Karpas-422 (cell line): ENCODE data around the gene SCART1. TPM values are rescaled to one million over a fixed set of nuclear protein-coding genes. Genes with fewer than 3 reads are reported as not detected.

Experiments
- DNase-seq: peaks from one replicate; pipeline ENCODE4 v3.0.0-alpha.2; 2015
- H2AFZ ChIP-seq: fragments of 200-600 bp; sonication (generic); 2 replicates; pipeline ENCODE4 v1.6.1; 2014; ENCODE audit warnings: antibody characterized with exemption, low read length, mixed read lengths
- H3K27ac ChIP-seq: fragments of 200-600 bp; sonication (generic); 2 replicates; pipeline ENCODE4 v1.5.1; 2014; ENCODE audit warnings: mild to moderate bottlenecking, low read length, moderate library complexity
- H3K27me3 ChIP-seq: fragments of 200-600 bp; sonication (generic); 2 replicates; pipeline ENCODE4 v1.6.1; 2014; ENCODE audit warnings: low read length, mixed read lengths
- H3K36me3 ChIP-seq: fragments of 200-600 bp; sonication (generic); 2 replicates; pipeline ENCODE4 v1.6.1; 2014; ENCODE audit warnings: low read length, mixed read lengths; ENCODE audit not compliant: insufficient read depth
- H3K4me1 ChIP-seq: fragments of 200-600 bp; sonication (generic); 2 replicates; pipeline ENCODE4 v1.6.1; 2014; ENCODE audit warnings: mild to moderate bottlenecking, low read length, mixed read lengths
- H3K4me2 ChIP-seq: fragments of 200-600 bp; sonication (generic); 2 replicates; pipeline ENCODE4 v1.6.1; 2014; ENCODE audit warnings: low read length, low read depth, mild to moderate bottlenecking; ENCODE audit not compliant: poor library complexity, severe bottlenecking
- H3K4me3 ChIP-seq: fragments of 200-600 bp; sonication (generic); 2 replicates; pipeline ENCODE4 v1.5.1; 2014; ENCODE audit warnings: mild to moderate bottlenecking, antibody characterized with exemption, low read length, mixed read lengths
- H3K79me2 ChIP-seq: fragments of 200-600 bp; sonication (generic); 2 replicates; pipeline ENCODE4 v1.6.1; 2014; ENCODE audit warnings: mild to moderate bottlenecking, low read length, mixed read lengths
- H3K9ac ChIP-seq: fragments of 200-600 bp; sonication (generic); 2 replicates; pipeline ENCODE4 v1.6.0; 2014; ENCODE audit warnings: low read length
- H3K9me2 ChIP-seq: fragments of 200-600 bp; sonication (generic), shearing (Covaris generic); replicated peaks from 2 replicates; pipeline ENCODE4 v1.6.0; 2014; ENCODE audit warnings: mild to moderate bottlenecking, low read length, moderate library complexity; ENCODE audit not compliant: insufficient read depth
- H3K9me3 ChIP-seq: fragments of 300-700, 200-600 bp; sonication (generic); 2 replicates; pipeline ENCODE4 v1.6.1; 2014; ENCODE audit warnings: low read length, mixed read lengths
- H4K20me1 ChIP-seq: fragments of 200-600 bp; sonication (generic); 2 replicates; pipeline ENCODE4 v1.6.1; 2014; ENCODE audit warnings: mild to moderate bottlenecking, antibody characterized with exemption, low read length, low read depth; ENCODE audit not compliant: insufficient read depth
- total RNA-seq: library from RNA; depleted of rRNA; stranded (reverse); fragments of >200 nt; shearing (Covaris generic); gene quantifications from 2 replicates; pipeline ENCODE4 v1.2.3, GENCODE V29; 2014; ENCODE audit warnings: low replicate concordance

SCART1 gene
- total RNA-seq, 1 experiment from 2014 or later = 7.0 TPM

DNA sequence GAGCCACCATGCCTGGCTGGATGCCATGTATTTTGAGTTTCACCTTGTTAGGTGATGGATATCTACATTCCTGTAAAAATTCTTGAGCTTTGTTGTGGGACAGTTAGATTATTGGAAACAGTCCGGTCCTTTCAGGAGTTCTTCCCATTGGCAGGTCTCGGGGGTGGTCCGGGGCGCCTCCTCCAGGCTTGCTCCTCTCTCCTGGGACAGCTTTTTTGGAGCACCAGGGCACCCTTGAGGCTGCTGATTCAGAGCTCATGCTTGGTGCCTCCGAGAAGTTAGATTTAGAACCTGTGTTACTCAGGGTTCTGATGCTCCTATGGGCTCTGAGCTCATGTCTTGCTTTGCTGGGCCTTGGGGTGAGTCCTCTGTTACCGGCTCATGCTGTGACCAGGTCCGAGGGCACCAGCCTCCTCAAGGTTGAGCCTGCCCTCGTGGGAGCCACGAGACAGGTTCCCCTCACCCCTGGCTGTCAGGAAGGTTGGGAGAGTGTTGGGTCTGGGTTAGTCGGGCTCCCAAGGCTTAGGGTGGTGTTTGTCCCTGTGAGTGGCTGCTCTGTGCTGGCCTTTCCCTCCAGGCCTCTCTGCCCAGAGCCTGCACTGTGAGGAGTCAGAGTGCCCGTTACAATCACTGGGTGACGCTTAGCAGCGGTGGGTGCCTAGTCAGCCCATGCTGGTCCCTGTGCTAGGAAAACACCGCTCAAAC, 35.3 kb upstream of the SCART1 start:
- Histone ChIP-seq H3K27ac (no peak overlapping the region), H3K9ac (no peak overlapping the region), H3K36me3 (peaks cover 50% of the 10 kb centered on the region), H2AFZ (no peak overlapping the region), H3K4me2 (no peak overlapping the region), H4K20me1 (no peaks in the 10 kb centered on the region), H3K9me3 (no peaks in the 10 kb centered on the region; the same call in 1 of the 2 replicates), H3K79me2 (peaks cover 6% of the 10 kb centered on the region), H3K27me3 (no peaks in the 10 kb centered on the region), H3K9me2 (no peaks in the 10 kb centered on the region), H3K4me1 (no peaks in the 10 kb centered on the region), H3K4me3 (no peak overlapping the region)
- no peak for DNase-seq

DNA sequence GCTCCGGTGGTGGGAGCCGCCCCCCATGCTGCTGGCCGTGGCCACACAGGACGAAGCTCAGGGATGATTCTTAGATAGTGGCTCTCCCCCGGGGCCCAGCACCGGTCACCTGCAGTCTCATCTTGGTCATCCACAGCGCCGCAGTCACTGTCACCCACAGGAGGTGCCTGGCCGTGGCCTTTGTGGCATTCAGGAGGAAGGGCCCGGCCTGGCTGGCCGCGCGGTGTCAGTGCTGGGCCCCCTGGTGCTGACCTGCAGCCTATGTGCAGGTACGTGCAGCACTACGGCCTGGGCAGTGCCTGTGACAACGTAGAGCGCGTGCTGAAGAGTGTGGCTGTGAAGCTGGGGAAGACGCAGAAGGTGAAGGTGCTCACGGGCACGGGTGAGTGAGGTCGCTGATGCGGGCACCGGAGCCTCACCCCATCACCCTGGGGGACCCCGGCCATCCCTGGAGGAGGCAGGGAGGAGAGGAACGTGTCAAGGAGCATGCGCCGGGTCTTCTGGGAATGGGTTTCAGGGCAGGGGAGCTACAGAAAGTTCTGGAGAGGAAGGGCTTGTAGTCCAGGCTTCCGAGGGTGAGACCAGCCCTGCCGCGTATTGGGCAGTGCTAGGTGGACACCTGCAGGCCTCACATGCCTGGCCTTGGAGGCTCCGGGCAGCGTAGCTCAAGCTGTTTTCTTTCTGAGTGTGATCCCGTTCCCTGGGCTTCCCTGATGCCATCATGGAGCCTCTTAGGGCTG, 34.4 kb upstream of the SCART1 start:
- H3K4me1 ChIP-seq = no peaks in the 10 kb centered on the region
- no peak for DNase-seq

DNA sequence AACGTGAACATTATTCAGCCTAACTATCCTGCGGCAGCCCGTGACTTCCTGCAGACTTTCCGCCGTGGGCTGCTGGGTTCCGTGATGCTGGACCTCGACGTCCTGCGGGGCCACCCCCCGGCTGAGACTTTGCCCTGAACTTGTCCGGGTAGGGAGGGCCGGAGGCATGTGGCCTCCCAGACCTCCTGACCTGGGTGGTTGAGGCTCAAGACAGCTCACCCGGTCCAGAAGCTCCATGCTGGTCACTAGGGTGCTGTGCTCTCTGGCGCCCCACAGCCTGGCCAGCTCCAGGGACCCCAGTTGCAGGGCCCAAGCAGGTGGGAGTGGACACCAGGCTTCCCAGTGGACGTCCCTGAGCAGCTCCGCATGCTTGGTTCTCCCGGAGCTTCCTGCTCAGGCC, 33.7 kb upstream of the SCART1 start:
- H4K20me1 ChIP-seq = no peaks in the 10 kb centered on the region
- no peaks in the 10 kb centered on the region for H3K9me2 ChIP-seq
- no peak for DNase-seq
- no peak overlapping the region for H3K4me3 ChIP-seq
- H3K79me2 ChIP-seq = peaks cover 4% of the 10 kb centered on the region; the same call in 1 of the 2 replicates
- H3K4me2 ChIP-seq = no peak overlapping the region
- H3K36me3 ChIP-seq = peaks cover 46% of the 10 kb centered on the region
- H3K9me3 ChIP-seq = no peaks in the 10 kb centered on the region; the same call in 1 of the 2 replicates
- no peaks in the 10 kb centered on the region for H3K27me3 ChIP-seq
- no peak overlapping the region for H2AFZ ChIP-seq
- no peak overlapping the region for H3K27ac ChIP-seq
- H3K9ac ChIP-seq = no peak overlapping the region
- H3K4me1 ChIP-seq = no peaks in the 10 kb centered on the region

More for the DNA sequence above, 34.4 kb upstream of the SCART1 start:
- Histone ChIP-seq H3K9me3 (no peaks in the 10 kb centered on the region; the same call in 1 of the 2 replicates), H3K4me2 (no peak overlapping the region), H3K9me2 (no peaks in the 10 kb centered on the region), H4K20me1 (no peaks in the 10 kb centered on the region), H3K27ac (no peak overlapping the region), H3K27me3 (no peaks in the 10 kb centered on the region), H2AFZ (no peak overlapping the region), H3K79me2 (peaks cover 4% of the 10 kb centered on the region; the same call in 1 of the 2 replicates), H3K4me3 (no peak overlapping the region), H3K9ac (no peak overlapping the region), H3K36me3 (peaks cover 46% of the 10 kb centered on the region)

DNA sequence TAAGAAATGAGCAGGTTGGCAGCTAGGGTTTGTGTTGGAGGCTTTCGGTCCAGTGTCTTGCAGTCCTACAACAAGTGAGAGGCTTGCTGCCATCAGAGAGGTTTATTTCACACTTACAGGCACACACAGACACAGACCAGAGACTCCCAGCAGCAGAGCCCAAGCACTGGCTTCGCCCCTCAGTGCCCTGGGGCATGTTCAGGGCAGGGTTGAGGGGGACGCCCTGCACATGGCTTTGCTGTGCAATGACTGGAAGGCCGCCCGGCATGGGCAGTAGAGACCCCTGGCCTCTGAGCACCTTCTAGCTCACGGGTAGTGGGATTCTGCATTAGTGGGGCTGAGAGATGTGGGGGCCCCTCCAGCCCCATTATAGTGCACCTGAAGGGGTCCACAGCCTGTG, 33.2 kb upstream of the SCART1 start:
- H3K4me2 ChIP-seq = no peak overlapping the region
- no peaks in the 10 kb centered on the region; the same call in 1 of the 2 replicates for H3K9me3 ChIP-seq
- no peaks in the 10 kb centered on the region for H3K79me2 ChIP-seq
- no peak overlapping the region for H3K9ac ChIP-seq
- H3K27me3 ChIP-seq = no peaks in the 10 kb centered on the region
- no peak overlapping the region for H2AFZ ChIP-seq
- H3K4me3 ChIP-seq = no peak overlapping the region
- H3K27ac ChIP-seq = no peak overlapping the region
- H3K36me3 ChIP-seq = peaks cover 40% of the 10 kb centered on the region
- no peak for DNase-seq
- no peaks in the 10 kb centered on the region for H4K20me1 ChIP-seq
- H3K4me1 ChIP-seq = no peaks in the 10 kb centered on the region
- no peaks in the 10 kb centered on the region for H3K9me2 ChIP-seq

DNA sequence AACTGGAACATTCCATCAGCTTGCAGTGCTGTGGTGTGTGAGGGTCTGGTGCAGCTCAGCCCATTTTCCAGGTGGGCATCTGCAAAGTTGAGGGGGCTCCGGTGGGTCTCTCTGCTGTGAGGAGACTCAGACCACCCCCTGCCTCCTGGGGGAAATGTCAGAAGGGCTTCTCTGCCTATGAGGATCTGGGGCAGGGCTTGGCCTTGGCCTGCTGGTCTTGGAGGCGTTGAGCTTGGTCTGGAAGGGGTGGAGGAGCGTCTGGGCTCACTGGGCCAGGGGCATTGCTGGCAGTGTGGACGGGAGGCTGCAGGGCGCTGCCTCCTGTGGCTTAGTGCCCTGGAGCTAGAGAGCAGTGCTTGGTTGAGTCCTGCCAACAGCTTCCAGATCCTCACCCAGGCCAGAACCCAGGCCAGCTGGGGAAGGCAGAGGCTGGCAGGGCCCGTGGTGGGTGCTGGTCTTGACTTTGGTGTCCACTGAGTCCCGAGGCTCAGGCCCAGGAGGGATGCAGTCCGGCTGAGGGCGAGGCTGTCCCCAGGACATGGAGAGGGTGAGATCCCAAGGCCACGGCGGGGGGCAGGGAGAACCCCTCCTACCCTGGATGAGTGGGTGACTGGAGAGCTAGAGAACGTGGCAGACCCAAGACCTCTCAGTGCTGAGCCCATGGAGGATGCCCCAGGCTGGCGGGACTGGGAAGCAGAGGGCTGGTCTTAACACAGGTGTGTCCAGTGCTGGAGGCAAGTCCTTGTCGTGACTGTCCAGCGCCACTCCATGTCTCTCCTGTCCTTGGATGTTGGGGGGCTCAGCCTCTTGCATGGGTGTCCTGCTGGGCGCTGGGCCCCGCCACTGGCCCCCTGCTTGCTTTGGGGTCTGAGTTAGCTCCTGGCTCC, 32.2 kb upstream of the SCART1 start:
- Histone ChIP-seq H3K9me3 (no peaks in the 10 kb centered on the region; the same call in 1 of the 2 replicates), H2AFZ (no peak overlapping the region), H3K4me3 (no peak overlapping the region), H3K27me3 (no peaks in the 10 kb centered on the region), H3K4me1 (no peaks in the 10 kb centered on the region), H3K27ac (no peak overlapping the region), H3K4me2 (no peak overlapping the region), H4K20me1 (no peaks in the 10 kb centered on the region), H3K79me2 (no peaks in the 10 kb centered on the region), H3K36me3 (peaks cover 35% of the 10 kb centered on the region), H3K9ac (no peak overlapping the region), H3K9me2 (no peaks in the 10 kb centered on the region)
- no peak for DNase-seq

DNA sequence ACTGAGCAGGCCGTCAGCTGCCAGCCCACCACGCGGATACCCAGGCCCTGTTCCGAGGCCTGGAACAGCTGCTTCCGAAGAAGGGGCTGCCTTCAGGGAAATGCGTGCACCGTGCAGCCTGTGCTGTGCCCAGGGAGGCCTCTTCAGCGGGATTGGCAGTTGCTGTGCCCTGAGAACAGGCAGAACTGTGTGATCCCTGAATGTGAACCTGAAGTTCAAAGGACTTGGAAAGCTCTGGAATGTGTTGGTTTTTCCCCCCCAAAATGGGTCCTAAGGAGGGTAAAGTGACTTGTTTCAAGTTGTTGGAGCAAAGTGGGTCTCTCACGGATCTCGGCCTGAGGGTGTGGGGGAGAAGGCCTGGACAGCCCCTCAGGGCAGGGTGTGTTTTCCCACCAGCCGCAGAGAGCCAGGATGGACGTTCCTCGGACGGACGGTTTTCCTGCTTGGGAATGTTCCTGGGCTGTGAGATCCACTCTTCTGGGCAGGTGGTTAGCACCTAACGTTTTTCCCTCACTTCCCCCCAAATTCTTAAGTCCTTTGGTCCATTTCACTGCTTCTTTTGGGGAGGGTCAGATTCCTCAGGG, 31.4 kb upstream of the SCART1 start:
- Histone ChIP-seq H3K4me2 (no peak overlapping the region), H3K4me1 (no peaks in the 10 kb centered on the region), H3K9me3 (no peaks in the 10 kb centered on the region; the same call in 1 of the 2 replicates), H3K27me3 (no peaks in the 10 kb centered on the region), H4K20me1 (no peaks in the 10 kb centered on the region), H3K27ac (no peak overlapping the region), H3K9me2 (no peaks in the 10 kb centered on the region), H3K36me3 (peaks cover 35% of the 10 kb centered on the region), H3K79me2 (no peaks in the 10 kb centered on the region), H3K4me3 (no peak overlapping the region), H3K9ac (no peak overlapping the region), H2AFZ (no peak overlapping the region)
- DNase-seq = no peak

DNA sequence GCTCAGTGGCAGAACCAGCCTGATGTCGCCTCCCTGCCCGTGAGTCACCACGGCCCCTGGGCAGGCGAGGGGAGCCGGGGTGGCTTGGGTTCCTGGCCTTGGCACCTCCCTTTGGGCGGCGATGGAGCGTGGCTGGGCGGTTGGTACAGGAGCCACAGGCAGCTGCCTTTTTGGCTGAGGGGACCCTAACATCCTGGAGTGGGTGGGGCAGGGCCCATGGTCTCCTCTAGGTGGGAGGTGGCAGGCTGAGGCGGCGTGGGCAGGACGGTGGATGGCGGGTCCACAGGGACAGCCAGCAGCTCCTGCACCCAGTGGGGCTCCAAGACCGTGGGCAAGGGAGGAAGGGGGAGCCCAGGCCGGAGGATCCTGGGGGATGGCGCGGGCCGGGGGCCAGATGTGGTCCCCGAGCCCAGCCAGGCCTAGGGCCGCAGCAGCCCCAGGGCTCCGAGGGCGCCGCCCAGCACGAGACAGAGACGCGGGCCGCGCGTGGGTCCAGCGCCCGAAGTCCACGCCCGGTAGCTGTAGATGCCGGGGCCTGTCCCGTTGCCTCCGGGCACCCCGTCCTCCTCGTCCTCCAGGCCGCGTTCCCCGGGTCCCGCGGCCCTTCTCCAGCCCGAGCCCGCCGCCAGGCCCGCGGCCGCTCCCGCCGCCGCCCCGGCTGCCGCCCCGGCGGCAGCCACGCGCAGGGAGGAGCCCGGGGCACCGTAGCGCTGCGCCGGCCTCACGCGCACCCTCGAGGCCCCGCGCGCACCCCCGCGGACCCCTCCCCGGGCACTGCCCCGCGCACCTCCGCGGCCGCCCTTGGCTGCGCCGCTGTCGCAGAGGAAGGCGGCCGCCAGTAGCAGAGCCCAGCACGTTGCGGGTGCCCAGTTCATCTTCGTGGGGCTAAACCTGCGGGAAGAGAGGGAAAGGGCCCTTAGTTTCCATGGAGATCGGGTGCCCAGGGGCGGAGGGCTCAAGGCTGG, 30.7 kb upstream of the SCART1 start:
- Histone ChIP-seq H3K4me1 (no peaks in the 10 kb centered on the region), H3K4me3 (no peak overlapping the region), H3K27me3 (no peaks in the 10 kb centered on the region), H3K27ac (no peak overlapping the region), H4K20me1 (no peaks in the 10 kb centered on the region), H3K4me2 (no peak overlapping the region), H2AFZ (no peak overlapping the region), H3K36me3 (peaks cover 35% of the 10 kb centered on the region), H3K9me3 (no peaks in the 10 kb centered on the region; the same call in 1 of the 2 replicates), H3K9me2 (no peaks in the 10 kb centered on the region), H3K79me2 (no peaks in the 10 kb centered on the region), H3K9ac (no peak overlapping the region)
- DNase-seq = no peak
